Liver (tissue), 9 donors: Measurements from ENCODE around the gene SDK2. TPM values are rescaled to one million over a fixed set of nuclear protein-coding genes. Genes with fewer than 3 reads are reported as not detected.

Experiments
- DNase-seq: peaks from one replicate; pipeline ENCODE4 v3.0.0-alpha.2; 2017; ENCODE audit warnings: low spot score
- H3K27ac ChIP-seq, 2 donors: one replicate each; pipeline ENCODE4 v1.7.0; 2013; ENCODE audit warnings: inconsistent platforms in 2 of 2, low read length in 2 of 2, control low read depth in 1 of 2, low read depth in 1 of 2, mild to moderate bottlenecking in 1 of 2
- H3K27me3 ChIP-seq, 4 donors: one replicate each; pipeline versions ENCODE4 v1.6.1 to v1.7.0; 2013; ENCODE audit warnings: low read length in 3 of 4, inconsistent platforms in 1 of 4, mild to moderate bottlenecking in 1 of 4, moderate library complexity in 1 of 4; ENCODE audit not compliant: control insufficient read depth in 4 of 4, insufficient read depth in 4 of 4
- H3K36me3 ChIP-seq, 4 donors: one replicate each; pipeline versions ENCODE4 v1.6.1 to v1.7.0; 2013; ENCODE audit warnings: low read length in 3 of 4, mild to moderate bottlenecking in 3 of 4, low read depth in 1 of 4, moderate library complexity in 1 of 4; ENCODE audit not compliant: control insufficient read depth in 4 of 4, insufficient read depth in 3 of 4
- H3K4me1 ChIP-seq, 4 donors: one replicate each; pipeline versions ENCODE4 v1.6.1 to v1.7.0; 2013; ENCODE audit warnings: low read length in 3 of 4, mild to moderate bottlenecking in 3 of 4, moderate library complexity in 1 of 4; ENCODE audit not compliant: control insufficient read depth in 4 of 4, insufficient read depth in 4 of 4
- H3K4me3 ChIP-seq, 3 donors: one replicate each; pipeline versions ENCODE4 v1.6.1 to v1.7.0; 2013; ENCODE audit warnings: low read length in 3 of 3, control low read depth in 1 of 3, low read depth in 1 of 3, mild to moderate bottlenecking in 1 of 3
- H3K9ac ChIP-seq, 2 donors: one replicate each; pipeline ENCODE4 v1.7.0; 2013; ENCODE audit warnings: low read length in 2 of 2, mild to moderate bottlenecking in 2 of 2, moderate library complexity in 2 of 2, control low read depth in 1 of 2, low read depth in 1 of 2
- H3K9me3 ChIP-seq, 4 donors: one replicate each; pipeline versions ENCODE4 v1.6.1 to v1.7.0; 2013; ENCODE audit warnings: low read length in 3 of 4; ENCODE audit not compliant: control insufficient read depth in 4 of 4
- CTCF ChIP-seq: fragments of 150-350 bp; IDR thresholded peaks from 2 replicates; pipeline ENCODE4 v1.5.1; 2017; ENCODE audit warnings: improper control_type of control experiment, low read depth, low read length; ENCODE audit not compliant: missing input control
- EGR1 ChIP-seq, 2 donors: IDR thresholded peaks; 2 replicates each; pipeline ENCODE4 v1.6.1; 2016 to 2018; ENCODE audit warnings: antibody characterized with exemption in 2 of 2, low read depth in 2 of 2
- FOXA1 ChIP-seq: IDR thresholded peaks from 2 replicates; pipeline ENCODE4 v1.6.1; 2016; ENCODE audit warnings: antibody characterized with exemption
- FOXA2 ChIP-seq: IDR thresholded peaks from 2 replicates; pipeline ENCODE4 v1.6.1; 2016; ENCODE audit warnings: antibody characterized with exemption
- GABPA ChIP-seq, 2 donors: IDR thresholded peaks in 1 of 2; conservative IDR thresholded peaks in 1 of 2; 2 replicates each; pipeline ENCODE4 v1.6.1; 2016; ENCODE audit warnings: antibody characterized with exemption in 2 of 2, mild to moderate bottlenecking in 1 of 2, moderate library complexity in 1 of 2
- HNF4A ChIP-seq, 2 donors: conservative IDR thresholded peaks; 2 replicates each; pipeline ENCODE4 v1.6.1; 2016; ENCODE audit warnings: antibody characterized with exemption in 2 of 2, mild to moderate bottlenecking in 2 of 2
- HNF4G ChIP-seq: IDR thresholded peaks from 2 replicates; pipeline ENCODE4 v1.6.1; 2016; ENCODE audit warnings: antibody characterized with exemption
- JUND ChIP-seq, 2 donors: IDR thresholded peaks; 2 replicates each; pipeline ENCODE4 v1.6.1; 2016; ENCODE audit warnings: antibody characterized with exemption in 2 of 2
- NR2F2 ChIP-seq: IDR thresholded peaks from 2 replicates; pipeline ENCODE4 v1.6.1; 2016; ENCODE audit warnings: antibody characterized with exemption
- RAD21 ChIP-seq, 2 donors: IDR thresholded peaks; 2 replicates each; pipeline ENCODE4 v1.6.1; 2016; ENCODE audit warnings: antibody characterized with exemption in 2 of 2, mild to moderate bottlenecking in 2 of 2
- RXRA ChIP-seq, 2 donors: IDR thresholded peaks; 2 replicates each; pipeline ENCODE4 v1.6.1; 2017 to 2018; ENCODE audit warnings: antibody characterized with exemption in 2 of 2, mild to moderate bottlenecking in 1 of 2
- SP1 ChIP-seq: IDR thresholded peaks from 2 replicates; pipeline ENCODE4 v1.6.1; 2018; ENCODE audit warnings: antibody characterized with exemption, mild to moderate bottlenecking
- TAF1 ChIP-seq: conservative IDR thresholded peaks from 2 replicates; pipeline ENCODE4 v1.6.1; 2016; ENCODE audit warnings: antibody characterized with exemption, mild to moderate bottlenecking
- YY1 ChIP-seq: IDR thresholded peaks from 2 replicates; pipeline ENCODE4 v1.6.1; 2016; ENCODE audit warnings: antibody characterized with exemption, mild to moderate bottlenecking
- ZBTB33 ChIP-seq: IDR thresholded peaks from 2 replicates; pipeline ENCODE4 v1.6.1; 2016; ENCODE audit warnings: antibody characterized with exemption
- WGBS: extraction: QIAGEN DNeasy Blood & Tissue Kit; methylation state at CpG from one replicate; pipeline ENCODE4 v1.1.7; 2013; 5-methylcytosine and 5-hydroxymethylcytosine counted together
- polyA plus RNA-seq, 2 donors: library from polyadenylated mRNA; stranded (reverse) in 1 of 2; unstranded in 1 of 2; fragments of 200-250 nt in 1 of 2; fragments of >200 nt in 1 of 2; fragmentation: Nextera tagmentation in 1 of 2; extraction: Ambion mirVana in 1 of 2; gene quantifications; one replicate each; pipeline versions ENCODE4 v1.2.1 to v1.2.3, GENCODE V29; 2013 to 2015
- total RNA-seq, 2 donors: library from RNA; depleted of rRNA; stranded (reverse); fragments of >200 nt; gene quantifications; one replicate each; pipeline ENCODE4 v1.2.3, GENCODE V29; 2014
- TF ChIP-seq, protein P1 (sequence below): IDR thresholded peaks from 2 replicates; pipeline ENCODE4 v1.6.1; 2016; ENCODE audit warnings: antibody characterized with exemption
- TF ChIP-seq, protein P2 (sequence below): IDR thresholded peaks from 2 replicates; pipeline ENCODE4 v1.6.1; 2016; ENCODE audit warnings: antibody characterized with exemption, mild to moderate bottlenecking
- donor health status: healthy.
- donor health status: healthy.
- donor health status: healthy.
- donor health status: healthy.
- donor health status: healthy.

The SDK2 gene
- total and polyA plus RNA-seq, 4 donors, result 0.05 to 0.42 (median 0.10) TPM

DNA sequence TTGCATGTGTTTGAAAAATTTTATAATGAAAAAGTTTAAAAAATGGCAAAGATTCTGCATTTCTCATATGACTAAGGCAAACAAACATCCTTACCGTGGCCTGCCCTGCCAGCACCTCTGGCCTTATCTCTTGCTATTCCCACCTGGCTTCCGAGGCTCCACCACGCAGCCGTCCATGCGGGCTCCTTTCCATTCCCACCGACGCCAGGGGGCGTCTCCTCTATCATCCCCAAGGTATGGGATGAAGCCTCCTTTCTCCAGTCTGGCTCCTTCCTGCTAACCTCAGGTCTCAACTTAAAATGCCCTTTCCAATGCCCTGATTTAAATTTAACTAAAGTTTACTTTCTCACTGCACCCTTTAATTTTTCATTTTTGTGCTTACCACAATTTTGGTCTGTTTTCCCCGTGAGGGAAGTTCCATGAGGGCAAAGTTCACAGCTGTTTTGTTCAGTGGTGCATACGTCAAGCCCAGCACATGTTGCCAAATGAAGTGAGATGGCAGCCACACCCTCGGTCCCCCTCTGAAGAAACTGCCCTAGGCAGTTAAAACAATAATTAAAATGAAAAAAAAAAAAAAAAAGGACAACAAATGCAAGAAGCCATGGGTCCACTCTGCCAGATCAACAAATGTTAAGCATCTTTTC is 13.3 kb upstream of the SDK2 start:
- H3K27ac ChIP-seq, result no peak overlapping the region
- H3K27me3 ChIP-seq, result peaks cover 0 to 3% (median 0%) of the 10 kb centered on the region in 4 donors
- 8% methylated on average over 11 of the region's 11 CpGs for WGBS
- no peak overlapping the region for H3K4me3 ChIP-seq
- peak; percentile 52 for DNase-seq
- H3K9me3 ChIP-seq, result peaks cover 1 to 10% (median 10%) of the 10 kb centered on the region in 4 donors
- TF ChIP-seq GABPA (IDR thresholded peaks at IDR 0.05 in 1 of 2, conservative IDR thresholded peaks at IDR 0.05 in 1 of 2), result no peak
- TF ChIP-seq RXRA (IDR thresholded peaks at IDR 0.05), result no peak
- peak; percentile 36 to 46 for TF ChIP-seq HNF4A (conservative IDR thresholded peaks at IDR 0.05)
- TF ChIP-seq, protein P1, sequence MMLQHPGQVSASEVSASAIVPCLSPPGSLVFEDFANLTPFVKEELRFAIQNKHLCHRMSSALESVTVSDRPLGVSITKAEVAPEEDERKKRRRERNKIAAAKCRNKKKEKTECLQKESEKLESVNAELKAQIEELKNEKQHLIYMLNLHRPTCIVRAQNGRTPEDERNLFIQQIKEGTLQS, result no peak
- TF ChIP-seq SP1, result no peak
- TF ChIP-seq CTCF, result peak; percentile 48
- no peak for TF ChIP-seq YY1
- TF ChIP-seq, protein P2, sequence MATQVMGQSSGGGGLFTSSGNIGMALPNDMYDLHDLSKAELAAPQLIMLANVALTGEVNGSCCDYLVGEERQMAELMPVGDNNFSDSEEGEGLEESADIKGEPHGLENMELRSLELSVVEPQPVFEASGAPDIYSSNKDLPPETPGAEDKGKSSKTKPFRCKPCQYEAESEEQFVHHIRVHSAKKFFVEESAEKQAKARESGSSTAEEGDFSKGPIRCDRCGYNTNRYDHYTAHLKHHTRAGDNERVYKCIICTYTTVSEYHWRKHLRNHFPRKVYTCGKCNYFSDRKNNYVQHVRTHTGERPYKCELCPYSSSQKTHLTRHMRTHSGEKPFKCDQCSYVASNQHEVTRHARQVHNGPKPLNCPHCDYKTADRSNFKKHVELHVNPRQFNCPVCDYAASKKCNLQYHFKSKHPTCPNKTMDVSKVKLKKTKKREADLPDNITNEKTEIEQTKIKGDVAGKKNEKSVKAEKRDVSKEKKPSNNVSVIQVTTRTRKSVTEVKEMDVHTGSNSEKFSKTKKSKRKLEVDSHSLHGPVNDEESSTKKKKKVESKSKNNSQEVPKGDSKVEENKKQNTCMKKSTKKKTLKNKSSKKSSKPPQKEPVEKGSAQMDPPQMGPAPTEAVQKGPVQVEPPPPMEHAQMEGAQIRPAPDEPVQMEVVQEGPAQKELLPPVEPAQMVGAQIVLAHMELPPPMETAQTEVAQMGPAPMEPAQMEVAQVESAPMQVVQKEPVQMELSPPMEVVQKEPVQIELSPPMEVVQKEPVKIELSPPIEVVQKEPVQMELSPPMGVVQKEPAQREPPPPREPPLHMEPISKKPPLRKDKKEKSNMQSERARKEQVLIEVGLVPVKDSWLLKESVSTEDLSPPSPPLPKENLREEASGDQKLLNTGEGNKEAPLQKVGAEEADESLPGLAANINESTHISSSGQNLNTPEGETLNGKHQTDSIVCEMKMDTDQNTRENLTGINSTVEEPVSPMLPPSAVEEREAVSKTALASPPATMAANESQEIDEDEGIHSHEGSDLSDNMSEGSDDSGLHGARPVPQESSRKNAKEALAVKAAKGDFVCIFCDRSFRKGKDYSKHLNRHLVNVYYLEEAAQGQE, result no peak
- TF ChIP-seq FOXA1, result no peak
- peak; percentile 69 to 79 for TF ChIP-seq RAD21 (IDR thresholded peaks at IDR 0.05)
- peak; percentile 18 for TF ChIP-seq HNF4G
- TF ChIP-seq ZBTB33, result no peak
- no peak for TF ChIP-seq TAF1
- no peak for TF ChIP-seq JUND (IDR thresholded peaks at IDR 0.05)
- TF ChIP-seq NR2F2, result no peak
- peaks cover 0 to 3% (median 0%) of the 10 kb centered on the region in 4 donors for H3K4me1 ChIP-seq
- no peaks in the 10 kb centered on the region for H3K36me3 ChIP-seq
- H3K9ac ChIP-seq, result no peak overlapping the region

- DNase-seq, result no peak
- H3K36me3 ChIP-seq, result no peaks in the 10 kb centered on the region
- no peak overlapping the region for H3K4me3 ChIP-seq
- peaks cover 0 to 8% (median 1%) of the 10 kb centered on the region in 4 donors for H3K27me3 ChIP-seq
- 83% methylated on average over 5 of the region's 5 CpGs for WGBS
- H3K9me3 ChIP-seq, result peaks cover 1 to 10% (median 10%) of the 10 kb centered on the region in 4 donors
- no peak overlapping the region for H3K9ac ChIP-seq
- H3K27ac ChIP-seq, result no peak overlapping the region
- peaks cover 0 to 3% (median 0%) of the 10 kb centered on the region in 4 donors for H3K4me1 ChIP-seq
- TF ChIP-seq EGR1 (IDR thresholded peaks at IDR 0.05; ENCODE audit: low read depth in 2 of 2) (no peak), RXRA (IDR thresholded peaks at IDR 0.05) (no peak), FOXA1 (no peak), YY1 (no peak), ZBTB33 (no peak), NR2F2 (no peak), FOXA2 (no peak), RAD21 (IDR thresholded peaks at IDR 0.05) (no peak), SP1 (no peak)
- TF ChIP-seq, protein P2, result no peak
- TF ChIP-seq, protein P1, result no peak
Measured at GRCh38 chr17:73654241-73654640, 10.0 kb upstream of the SDK2 start.
